Subcutaneous adipose tissue (tissue), 4 donors: ENCODE measurements around the gene MSANTD2. TPM values are rescaled to one million over a fixed set of nuclear protein-coding genes. Genes with fewer than 3 reads are reported as not detected.

ENCODE experiments used
- CTCF ChIP-seq: fragments of 450-650 bp; IDR thresholded peaks from one replicate; pipeline ENCODE4 v1.5.1; 2016; ENCODE audit warnings: low read depth, mild to moderate bottlenecking, control low read depth, antibody characterized with exemption, moderate library complexity
- total RNA-seq, 4 donors: library from RNA; depleted of rRNA; stranded (reverse); fragments of >200 nt; gene quantifications; one replicate each; pipeline ENCODE4 v1.1.0, GENCODE V29; 2016

MSANTD2 gene
- total RNA-seq, 4 donors from 2014 or later: 11.6 to 23.9 (median 15.0) TPM

- no peak for TF ChIP-seq CTCF
Observed at GRCh38 chr11:124716591-124716990, 83.6 kb downstream of the MSANTD2 start.

Other genes with a start within 250 kb of the MSANTD2 start
- not detected for gene OR8A1, start 230.4 kb downstream of the MSANTD2 start, total RNA-seq
- gene PANX3, start 189.0 kb downstream of the MSANTD2 start, total RNA-seq: not detected
- gene TBRG1, start 177.5 kb downstream of the MSANTD2 start, total RNA-seq: 10 to 100 TPM; 34.5 to 40.5 (median 37.6) TPM
- 10 to 100 TPM in 3 of 4 donors, 1 to 10 TPM in 1; 8.5 to 17.1 (median 12.8) TPM for gene SIAE, start 126.7 kb downstream of the MSANTD2 start, total RNA-seq
- gene SPA17, start 126.5 kb downstream of the MSANTD2 start, total RNA-seq: 1 to 10 TPM in 3 of 4 donors, under 1 TPM in 1; 0.94 to 5.3 (median 1.5) TPM
- 1 to 10 TPM in 3 of 4 donors, not detected in 1; 1.3 to 2.0 (median 2.0) TPM for gene NRGN, start 60.5 kb downstream of the MSANTD2 start, total RNA-seq
- gene VSIG2, start 48.2 kb downstream of the MSANTD2 start, total RNA-seq: not detected
- 10 to 100 TPM; 15.0 to 82.7 (median 38.6) TPM for gene ESAM, start 38.1 kb downstream of the MSANTD2 start, total RNA-seq
- 10 to 100 TPM; 10.7 to 19.7 (median 16.7) TPM for gene ROBO3, start 65.0 kb upstream of the MSANTD2 start, total RNA-seq
- 100 to 1,000 TPM in 1 of 4 donors, 10 to 100 TPM in 3; 17.5 to 152 (median 21.0) TPM for gene ROBO4, start 97.5 kb upstream of the MSANTD2 start, total RNA-seq
- not detected for gene HEPN1, start 118.8 kb upstream of the MSANTD2 start, total RNA-seq
- gene HEPACAM, start 135.6 kb upstream of the MSANTD2 start, total RNA-seq: 10 to 100 TPM in 3 of 4 donors, 1 to 10 TPM in 1; 8.3 to 62.0 (median 13.6) TPM
- 1 to 10 TPM; 1.8 to 3.4 (median 2.6) TPM for gene CCDC15, start 153.8 kb upstream of the MSANTD2 start, total RNA-seq